ENCODE results near the gene ENG. TPM values are rescaled to one million over a fixed set of nuclear protein-coding genes. Genes with fewer than 3 reads are reported as not detected.

The ENG gene
- total RNA-seq, 1 donor from 2014 or later: not detected

DNA sequence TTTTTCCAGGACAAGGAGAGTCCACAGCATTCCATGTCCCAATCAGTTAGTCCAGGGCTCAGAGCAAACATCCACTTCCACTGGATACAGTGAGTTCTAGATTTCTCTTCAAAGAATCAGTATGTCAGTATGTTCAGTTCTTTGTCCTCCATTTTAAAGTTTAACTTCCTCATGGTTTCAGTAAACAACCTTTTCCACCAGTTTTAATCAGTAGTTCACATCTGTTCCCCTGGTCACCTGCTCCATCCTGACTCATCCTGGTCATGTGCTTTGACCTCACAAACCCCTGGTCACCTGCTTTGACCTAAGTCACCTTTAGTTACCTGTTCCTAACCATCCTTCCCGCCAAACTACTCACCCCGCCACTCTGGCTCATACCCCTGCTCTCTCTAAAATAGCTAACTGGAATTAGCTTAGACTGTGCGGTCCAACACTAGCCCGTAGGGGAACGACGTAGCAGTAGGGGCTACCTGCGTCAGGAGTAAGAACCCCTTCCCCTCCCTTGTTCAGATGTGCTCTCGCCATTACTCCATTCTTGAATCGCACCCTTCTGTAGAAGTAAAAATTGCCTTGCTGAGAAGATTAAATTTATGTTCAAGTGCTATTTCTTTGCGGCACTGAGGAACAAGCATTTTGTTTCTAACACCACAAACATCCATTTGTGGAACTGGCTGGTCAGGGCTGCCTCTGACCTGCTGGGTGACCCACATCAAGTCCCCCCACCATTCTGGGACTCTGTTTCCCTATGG, 5.5 kb downstream of the ENG start:
- Mint-ChIP-seq H3K27ac (peak overlapping the region; percentile 23), H3K36me3 (no peaks in the 10 kb centered on the region), H3K9me3 (peaks cover 10% of the 10 kb centered on the region), H3K4me1 (peaks cover 9% of the 10 kb centered on the region), H3K4me3 (peak overlapping the region; percentile 23), H3K27me3 (ENCODE audit: insufficient read depth, low read depth) (peaks cover 3% of the 10 kb centered on the region)
- no peaks in the 10 kb centered on the region for H3K79me2 ChIP-seq (ENCODE audit: low read depth)
- H3K27me3 ChIP-seq: no peaks in the 10 kb centered on the region
- no peaks in the 10 kb centered on the region for H3K4me1 ChIP-seq
- no peak overlapping the region for H3K9ac ChIP-seq
- no peaks in the 10 kb centered on the region for H3F3A ChIP-seq (ENCODE audit: low read depth)
- no peak overlapping the region for H3K4me2 ChIP-seq
- H3K9me3 ChIP-seq (ENCODE audit: low read depth): no peaks in the 10 kb centered on the region
- TF ChIP-seq, protein P1, sequence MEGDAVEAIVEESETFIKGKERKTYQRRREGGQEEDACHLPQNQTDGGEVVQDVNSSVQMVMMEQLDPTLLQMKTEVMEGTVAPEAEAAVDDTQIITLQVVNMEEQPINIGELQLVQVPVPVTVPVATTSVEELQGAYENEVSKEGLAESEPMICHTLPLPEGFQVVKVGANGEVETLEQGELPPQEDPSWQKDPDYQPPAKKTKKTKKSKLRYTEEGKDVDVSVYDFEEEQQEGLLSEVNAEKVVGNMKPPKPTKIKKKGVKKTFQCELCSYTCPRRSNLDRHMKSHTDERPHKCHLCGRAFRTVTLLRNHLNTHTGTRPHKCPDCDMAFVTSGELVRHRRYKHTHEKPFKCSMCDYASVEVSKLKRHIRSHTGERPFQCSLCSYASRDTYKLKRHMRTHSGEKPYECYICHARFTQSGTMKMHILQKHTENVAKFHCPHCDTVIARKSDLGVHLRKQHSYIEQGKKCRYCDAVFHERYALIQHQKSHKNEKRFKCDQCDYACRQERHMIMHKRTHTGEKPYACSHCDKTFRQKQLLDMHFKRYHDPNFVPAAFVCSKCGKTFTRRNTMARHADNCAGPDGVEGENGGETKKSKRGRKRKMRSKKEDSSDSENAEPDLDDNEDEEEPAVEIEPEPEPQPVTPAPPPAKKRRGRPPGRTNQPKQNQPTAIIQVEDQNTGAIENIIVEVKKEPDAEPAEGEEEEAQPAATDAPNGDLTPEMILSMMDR (IDR thresholded peaks at IDR 0.05): no peak
- H3K36me3 ChIP-seq: no peaks in the 10 kb centered on the region
- H3K4me3 ChIP-seq: no peak overlapping the region
- no peak for DNase-seq (ENCODE audit: low spot score)
- H3K27ac ChIP-seq: no peak overlapping the region
- no peaks in the 10 kb centered on the region for H4K20me1 ChIP-seq (ENCODE audit: low read depth)
- H2AFZ ChIP-seq (replicated peaks): no peak overlapping the region

DNA sequence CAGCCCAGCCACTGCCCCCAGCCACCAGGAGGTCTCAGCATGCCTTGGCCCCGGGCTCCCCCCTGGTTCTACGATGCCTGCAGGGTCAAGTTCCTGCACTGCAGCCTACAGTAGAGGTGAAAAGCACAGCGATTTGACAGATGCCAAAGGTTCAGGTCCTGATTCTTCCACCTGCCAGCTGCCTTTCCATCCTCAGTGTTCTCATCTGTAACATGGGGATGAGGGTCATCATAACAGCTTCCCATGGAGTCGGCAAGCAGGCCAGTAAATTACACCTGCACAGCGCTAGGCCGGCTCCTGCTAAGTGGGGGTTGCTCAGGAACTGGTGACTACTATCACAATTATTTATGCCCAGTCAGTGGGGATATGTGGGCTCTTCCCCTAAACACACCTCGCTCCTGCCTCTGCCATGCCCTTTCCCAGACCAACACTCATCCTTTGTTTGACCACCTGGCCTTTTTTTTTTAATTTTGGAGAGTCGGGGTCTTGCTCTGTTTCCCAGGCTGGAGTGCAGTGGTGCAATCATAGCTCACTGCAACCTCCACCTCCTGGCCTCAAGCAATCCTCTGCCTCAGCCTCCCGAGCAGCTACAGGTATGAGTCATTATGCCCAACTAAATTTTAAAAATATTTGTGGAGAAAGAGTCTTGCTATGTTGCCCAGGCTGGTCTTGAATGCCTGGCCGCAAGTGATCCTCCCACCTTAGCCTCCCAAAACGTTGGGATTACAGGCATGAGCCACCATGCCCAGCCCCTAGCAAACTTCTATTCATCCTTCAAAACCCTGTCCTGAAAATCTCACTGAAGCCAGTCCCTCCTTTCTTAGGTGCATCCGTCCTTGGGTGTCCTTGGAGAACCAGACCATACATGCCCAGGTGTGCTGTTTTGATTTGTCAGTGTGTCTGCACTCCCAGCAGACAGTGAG, 6.4 kb downstream of the ENG start:
- Histone ChIP-seq H3K36me3 (no peaks in the 10 kb centered on the region), H3K9me3 (ENCODE audit: low read depth) (no peaks in the 10 kb centered on the region), H3K27ac (no peak overlapping the region), H3K9ac (no peak overlapping the region), H3K4me3 (no peak overlapping the region), H3K4me1 (no peaks in the 10 kb centered on the region), H2AFZ (replicated peaks) (no peak overlapping the region), H3K79me2 (ENCODE audit: low read depth) (no peaks in the 10 kb centered on the region), H3K27me3 (no peaks in the 10 kb centered on the region), H3K4me2 (no peak overlapping the region), H4K20me1 (ENCODE audit: low read depth) (no peaks in the 10 kb centered on the region), H3F3A (ENCODE audit: low read depth) (no peaks in the 10 kb centered on the region)
- no peak for DNase-seq (ENCODE audit: low spot score)
- Mint-ChIP-seq H3K4me3 (no peak overlapping the region), H3K27me3 (ENCODE audit: insufficient read depth, low read depth) (peaks cover 3% of the 10 kb centered on the region), H3K9me3 (peaks cover 10% of the 10 kb centered on the region), H3K27ac (no peak overlapping the region), H3K36me3 (no peaks in the 10 kb centered on the region), H3K4me1 (peaks cover 7% of the 10 kb centered on the region)
- TF ChIP-seq, protein P1 (IDR thresholded peaks at IDR 0.05): no peak
- TF ChIP-seq EZH2 (IDR thresholded peaks at IDR 0.05) (no peak), EZH2phosphoT487 (IDR thresholded peaks at IDR 0.05) (no peak)

DNA sequence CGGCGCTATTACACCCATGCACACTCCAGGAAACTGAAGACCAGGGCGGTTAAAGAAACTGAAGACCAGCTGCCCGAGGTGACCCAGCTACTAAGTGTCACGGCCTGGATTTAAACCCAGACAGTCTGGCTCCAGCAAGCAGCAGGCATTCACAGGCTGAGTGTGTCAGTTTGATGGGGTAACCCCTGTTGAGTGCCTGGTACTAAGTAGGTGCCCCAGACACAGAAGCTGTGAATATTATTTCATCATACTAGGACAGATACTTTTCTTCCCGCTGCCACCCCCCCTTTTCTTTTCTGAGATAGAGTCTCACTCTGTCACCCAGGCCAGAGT, 7.3 kb downstream of the ENG start:
- H3K27ac ChIP-seq: no peak overlapping the region
- H2AFZ ChIP-seq (replicated peaks): no peak overlapping the region
- DNase-seq (ENCODE audit: low spot score): no peak
- no peaks in the 10 kb centered on the region for H3K4me1 ChIP-seq
- H3K4me3 Mint-ChIP-seq: no peak overlapping the region
- no peak overlapping the region for H3K27ac Mint-ChIP-seq
- H3K36me3 Mint-ChIP-seq: no peaks in the 10 kb centered on the region
- peaks cover 7% of the 10 kb centered on the region for H3K4me1 Mint-ChIP-seq
- no peaks in the 10 kb centered on the region for H3F3A ChIP-seq (ENCODE audit: low read depth)
- no peak overlapping the region for H3K4me2 ChIP-seq
- H3K9ac ChIP-seq: no peak overlapping the region
- no peaks in the 10 kb centered on the region for H3K36me3 ChIP-seq
- peaks cover 10% of the 10 kb centered on the region for H3K9me3 Mint-ChIP-seq
- no peaks in the 10 kb centered on the region for H3K9me3 ChIP-seq (ENCODE audit: low read depth)
- TF ChIP-seq EZH2 (IDR thresholded peaks at IDR 0.05) (no peak), EZH2phosphoT487 (IDR thresholded peaks at IDR 0.05) (no peak)
- TF ChIP-seq, protein P1 (IDR thresholded peaks at IDR 0.05): no peak
- no peak overlapping the region for H3K4me3 ChIP-seq
- no peaks in the 10 kb centered on the region for H4K20me1 ChIP-seq (ENCODE audit: low read depth)
- H3K27me3 ChIP-seq: no peaks in the 10 kb centered on the region
- H3K79me2 ChIP-seq (ENCODE audit: low read depth): no peaks in the 10 kb centered on the region
- H3K27me3 Mint-ChIP-seq (ENCODE audit: insufficient read depth, low read depth): peaks cover 3% of the 10 kb centered on the region

Measured in neural progenitor cell (in vitro differentiated cells).